Activated CD8-positive, alpha-beta memory T cell treated with anti-CD3 and anti-CD28 coated beads for 1 hour (primary cell): ENCODE results near the gene PCP4.

Experiments
- DNase-seq, 2 donors: peaks; one replicate each; pipeline ENCODE4 v3.0.0-alpha.2; 2020; ENCODE audit warnings: low read depth in 1 of 2; ENCODE audit errors: extremely low read depth in 1 of 2

Gene PCP4

GRCh38 chr21:39969691-39970364, 102.6 kb downstream of the PCP4 start:
- no peak for DNase-seq

GRCh38 chr21:39971956-39972355, 104.7 kb downstream of the PCP4 start:
- no peak for DNase-seq

GRCh38 chr21:39972471-39972870, 105.2 kb downstream of the PCP4 start:
- DNase-seq = no peak

GRCh38 chr21:39972976-39973770, 105.9 kb downstream of the PCP4 start:
- DNase-seq = no peak

- DNase-seq = no peak
Measured at GRCh38 chr21:39976800-39977199, 109.6 kb downstream of the PCP4 start.
